Measurements from ENCODE around the gene BST1.

DNA sequence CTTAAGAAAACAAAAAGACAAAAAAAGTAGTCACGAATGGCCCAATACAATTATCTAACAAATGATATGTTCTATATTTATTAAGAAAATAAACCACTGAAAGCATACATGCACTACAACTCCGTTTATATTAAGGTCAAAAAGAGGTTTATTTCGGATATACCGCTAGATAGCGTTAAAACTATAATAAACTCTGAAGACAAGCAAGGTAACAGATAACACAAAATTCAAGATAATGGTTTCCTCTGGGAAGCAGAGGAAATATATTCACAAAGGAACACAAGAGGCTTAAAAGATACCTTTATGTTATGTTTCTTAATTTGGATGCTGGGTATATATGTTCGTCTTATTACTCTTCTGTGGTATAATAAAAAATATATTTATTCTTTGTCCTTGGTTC is 26.0 kb upstream of the BST1 start:
- TF ChIP-seq, protein P1, sequence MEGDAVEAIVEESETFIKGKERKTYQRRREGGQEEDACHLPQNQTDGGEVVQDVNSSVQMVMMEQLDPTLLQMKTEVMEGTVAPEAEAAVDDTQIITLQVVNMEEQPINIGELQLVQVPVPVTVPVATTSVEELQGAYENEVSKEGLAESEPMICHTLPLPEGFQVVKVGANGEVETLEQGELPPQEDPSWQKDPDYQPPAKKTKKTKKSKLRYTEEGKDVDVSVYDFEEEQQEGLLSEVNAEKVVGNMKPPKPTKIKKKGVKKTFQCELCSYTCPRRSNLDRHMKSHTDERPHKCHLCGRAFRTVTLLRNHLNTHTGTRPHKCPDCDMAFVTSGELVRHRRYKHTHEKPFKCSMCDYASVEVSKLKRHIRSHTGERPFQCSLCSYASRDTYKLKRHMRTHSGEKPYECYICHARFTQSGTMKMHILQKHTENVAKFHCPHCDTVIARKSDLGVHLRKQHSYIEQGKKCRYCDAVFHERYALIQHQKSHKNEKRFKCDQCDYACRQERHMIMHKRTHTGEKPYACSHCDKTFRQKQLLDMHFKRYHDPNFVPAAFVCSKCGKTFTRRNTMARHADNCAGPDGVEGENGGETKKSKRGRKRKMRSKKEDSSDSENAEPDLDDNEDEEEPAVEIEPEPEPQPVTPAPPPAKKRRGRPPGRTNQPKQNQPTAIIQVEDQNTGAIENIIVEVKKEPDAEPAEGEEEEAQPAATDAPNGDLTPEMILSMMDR (IDR thresholded peaks at IDR 0.05 in 8 of 11, conservative IDR thresholded peaks at IDR 0.05 in 3 of 11), result no peak
- no peak for TF ChIP-seq POLR2A (IDR thresholded peaks at IDR 0.05)

Data from spleen (tissue), 7 donors.